Left kidney (tissue), 2 donors: ENCODE results near the gene SPRYD4. TPM values are rescaled to one million over a fixed set of nuclear protein-coding genes. Genes with fewer than 3 reads are reported as not detected.
"Not testable (repeated sequence)": the region's sequence is repeated elsewhere in the genome, so short reads cannot be mapped to it uniquely, and the experiment has no call there.

Experiments used
- DNase-seq: peaks from one replicate; pipeline ENCODE4 v3.0.0-alpha.2; 2013
- polyA plus RNA-seq: library from polyadenylated mRNA; unstranded; fragments of 120-200 nt; gene quantifications from one replicate; pipeline ENCODE4 v1.2.1, GENCODE V29; 2013; ENCODE audit not compliant: insufficient read length

SPRYD4 gene
- polyA plus RNA-seq, 1 donor, result 7.2 TPM

DNA sequence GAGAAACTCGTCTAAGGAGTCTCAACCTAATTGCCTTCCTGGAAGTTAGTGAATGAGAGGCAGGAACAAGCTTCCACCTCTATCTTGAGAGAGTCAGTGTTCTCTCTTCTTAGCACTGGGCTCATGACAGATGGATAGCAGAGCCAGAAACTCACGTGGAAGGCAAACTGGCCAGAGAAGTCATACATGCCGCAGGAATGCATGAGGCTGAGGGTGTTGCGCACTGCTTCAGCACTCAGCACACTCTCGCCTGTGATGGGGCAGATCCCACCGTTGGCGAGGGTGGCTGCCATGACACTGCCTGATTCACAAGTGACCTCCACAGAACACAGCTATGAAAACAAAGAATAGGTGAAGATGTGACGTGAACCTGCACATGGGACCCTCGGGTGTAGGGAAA lies 6.0 kb downstream of the SPRYD4 start:
- DNase-seq, result no peak

DNA sequence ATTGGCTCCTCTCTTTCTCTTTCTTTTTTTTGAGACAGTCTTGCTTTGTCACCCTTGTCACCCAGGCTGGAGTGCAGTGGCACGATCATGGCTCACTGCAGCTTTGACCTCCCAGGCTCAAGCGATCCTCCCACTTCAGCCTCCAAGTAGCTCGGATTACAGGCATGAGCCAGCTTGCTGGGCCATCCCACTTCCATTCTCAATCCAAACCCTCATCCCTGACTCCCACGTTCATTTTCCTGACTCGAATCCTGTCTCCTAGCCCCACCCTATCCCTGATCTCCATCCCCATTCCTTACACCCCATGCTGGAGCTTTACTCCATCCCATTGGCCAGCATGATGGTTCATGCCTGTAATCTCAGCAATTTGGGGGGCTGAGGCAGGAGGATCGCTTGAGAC lies 7.8 kb downstream of the SPRYD4 start:
- DNase-seq, result no peak

DNA sequence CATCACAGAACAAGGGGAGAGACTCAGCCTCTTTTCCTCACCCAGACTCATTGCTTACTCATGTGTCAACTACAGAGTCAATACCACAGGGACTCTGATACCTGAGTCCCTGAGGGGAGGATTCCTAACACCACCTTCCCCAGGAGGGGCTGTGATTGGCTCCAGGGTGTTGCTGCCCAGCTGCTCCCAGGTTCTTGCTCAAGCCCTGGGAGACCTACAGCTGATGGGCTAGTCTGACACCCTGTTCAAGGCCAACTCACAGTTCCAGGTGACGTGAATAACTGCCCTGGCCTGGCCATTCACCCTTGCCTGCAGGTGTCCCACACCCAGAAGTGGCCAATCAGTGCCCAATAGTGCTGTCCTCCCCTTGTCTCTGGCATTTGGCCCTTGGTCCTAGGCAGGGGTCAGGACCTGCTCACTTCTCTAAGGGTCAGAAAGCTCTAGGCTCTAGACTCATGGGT lies 8.6 kb downstream of the SPRYD4 start:
- DNase-seq, result no peak

DNA sequence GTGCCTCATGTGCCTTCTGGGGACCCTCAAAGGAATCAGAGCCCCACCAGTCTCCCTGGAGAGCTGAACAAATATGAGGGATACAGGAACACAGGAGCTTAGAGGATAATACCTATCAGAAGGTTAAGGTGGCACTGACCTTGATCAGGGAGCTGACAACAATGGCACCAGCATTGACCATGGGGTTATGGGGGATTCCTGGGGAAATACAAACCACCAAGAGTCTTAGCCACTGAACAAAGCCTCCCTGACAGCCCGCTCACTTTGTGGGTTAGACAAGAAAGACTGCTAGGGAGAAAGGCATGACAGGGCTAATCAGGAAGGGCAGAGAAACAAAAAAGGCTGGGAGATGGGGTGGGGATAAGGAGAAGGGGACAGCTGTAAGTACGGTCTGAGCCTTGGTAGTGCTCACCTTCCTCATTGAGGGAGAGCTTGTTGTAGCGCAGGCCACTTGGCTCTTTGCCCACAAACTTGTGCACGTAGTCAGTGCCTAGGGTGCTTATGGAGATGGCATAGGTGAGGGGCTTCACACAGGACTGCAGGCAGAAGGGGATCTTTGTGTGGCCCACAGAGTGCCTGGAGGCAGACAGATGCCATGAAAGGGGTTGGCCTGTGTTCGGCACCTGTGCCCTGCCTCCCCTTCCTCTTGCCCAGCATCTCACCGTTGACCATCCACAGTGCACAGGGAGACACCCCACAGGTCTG lies 9.3 kb downstream of the SPRYD4 start:
- DNase-seq, result no peak

DNA sequence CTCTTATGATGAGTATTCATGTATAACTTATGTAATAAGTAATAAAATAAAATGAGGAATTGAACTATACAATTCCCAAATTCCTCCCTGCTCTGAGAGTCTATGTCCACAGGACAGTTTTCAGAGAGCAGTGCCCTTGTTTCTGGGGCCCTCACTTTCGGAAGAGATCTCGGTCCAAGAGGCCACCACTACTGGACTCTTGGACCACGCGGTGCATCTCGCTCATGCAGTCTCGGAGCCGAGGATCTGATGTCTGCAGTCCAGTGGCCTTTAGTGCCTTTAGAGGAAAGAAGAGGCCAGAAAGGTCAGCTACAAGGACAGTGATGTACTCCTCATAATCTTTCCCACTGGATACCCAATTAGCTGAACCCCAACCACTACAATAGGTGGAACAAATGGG lies 11.2 kb downstream of the SPRYD4 start:
- no peak for DNase-seq

DNA sequence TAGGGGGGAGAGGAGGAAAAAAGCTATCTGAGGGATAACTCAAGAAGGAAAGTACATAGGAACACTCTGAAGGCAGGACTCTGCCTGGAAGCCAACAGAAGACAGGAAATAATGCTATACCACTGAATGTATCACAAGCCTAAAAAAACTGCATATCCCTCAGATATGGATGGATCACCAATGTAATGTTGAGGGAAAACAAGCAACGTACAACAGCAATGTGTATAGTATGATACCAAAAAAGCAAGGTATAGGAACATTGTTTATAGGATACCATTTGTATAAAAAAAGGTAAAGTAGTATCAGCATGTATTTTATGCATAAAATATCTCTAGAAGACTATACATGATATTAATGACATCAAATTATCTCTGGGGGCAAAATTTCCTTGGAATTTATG lies 16.2 kb downstream of the SPRYD4 start:
- DNase-seq, result no peak

DNA sequence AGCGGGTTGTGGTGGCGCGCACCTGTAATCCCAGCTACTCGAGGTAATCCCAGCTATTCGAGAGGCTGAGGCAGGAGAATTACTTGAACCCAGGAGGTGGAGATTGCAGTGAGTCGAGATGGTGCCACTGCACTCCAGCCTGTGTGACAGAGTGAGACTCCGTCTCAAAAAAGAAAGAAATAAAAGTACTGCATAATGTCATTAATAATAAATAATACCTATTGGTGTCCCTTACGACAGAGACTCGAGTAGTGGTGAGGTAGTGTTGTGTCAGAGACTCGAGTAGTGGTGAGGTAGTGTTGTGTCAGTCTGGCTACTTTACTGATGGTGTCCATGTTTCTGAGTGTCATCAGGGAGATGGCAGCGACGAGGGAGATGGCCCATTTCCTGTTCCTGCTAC lies 18.3 kb downstream of the SPRYD4 start:
- DNase-seq, result no peak

DNA sequence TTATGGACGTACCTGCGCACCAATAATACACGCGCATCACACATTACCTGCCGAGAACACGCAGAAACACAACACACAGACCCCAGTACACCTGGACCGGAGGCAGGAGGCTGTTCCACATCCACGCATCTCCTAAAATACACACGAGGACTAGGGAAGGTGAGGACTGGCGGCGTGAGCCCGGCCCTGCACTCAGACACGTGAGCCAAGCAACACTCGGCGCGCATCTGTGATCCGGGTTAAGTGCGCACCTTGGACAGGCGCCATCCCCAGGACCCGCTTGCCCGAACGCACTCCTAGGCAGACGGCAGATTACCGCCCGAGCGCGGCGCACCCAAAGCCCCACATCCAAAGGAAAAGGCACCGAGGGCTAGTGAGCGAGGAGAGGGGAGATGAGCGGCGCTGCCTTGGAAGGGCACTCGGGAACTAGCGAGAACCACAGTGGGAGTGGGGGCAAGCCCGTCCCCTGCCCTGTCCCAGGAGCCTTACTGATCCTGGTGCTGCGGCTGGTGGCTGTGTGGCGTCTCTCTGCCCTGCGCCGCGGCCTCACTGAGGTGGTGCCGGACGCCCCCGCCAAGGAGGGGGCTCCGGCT lies 19.2 kb downstream of the SPRYD4 start:
- peak; percentile 31 for DNase-seq

DNA sequence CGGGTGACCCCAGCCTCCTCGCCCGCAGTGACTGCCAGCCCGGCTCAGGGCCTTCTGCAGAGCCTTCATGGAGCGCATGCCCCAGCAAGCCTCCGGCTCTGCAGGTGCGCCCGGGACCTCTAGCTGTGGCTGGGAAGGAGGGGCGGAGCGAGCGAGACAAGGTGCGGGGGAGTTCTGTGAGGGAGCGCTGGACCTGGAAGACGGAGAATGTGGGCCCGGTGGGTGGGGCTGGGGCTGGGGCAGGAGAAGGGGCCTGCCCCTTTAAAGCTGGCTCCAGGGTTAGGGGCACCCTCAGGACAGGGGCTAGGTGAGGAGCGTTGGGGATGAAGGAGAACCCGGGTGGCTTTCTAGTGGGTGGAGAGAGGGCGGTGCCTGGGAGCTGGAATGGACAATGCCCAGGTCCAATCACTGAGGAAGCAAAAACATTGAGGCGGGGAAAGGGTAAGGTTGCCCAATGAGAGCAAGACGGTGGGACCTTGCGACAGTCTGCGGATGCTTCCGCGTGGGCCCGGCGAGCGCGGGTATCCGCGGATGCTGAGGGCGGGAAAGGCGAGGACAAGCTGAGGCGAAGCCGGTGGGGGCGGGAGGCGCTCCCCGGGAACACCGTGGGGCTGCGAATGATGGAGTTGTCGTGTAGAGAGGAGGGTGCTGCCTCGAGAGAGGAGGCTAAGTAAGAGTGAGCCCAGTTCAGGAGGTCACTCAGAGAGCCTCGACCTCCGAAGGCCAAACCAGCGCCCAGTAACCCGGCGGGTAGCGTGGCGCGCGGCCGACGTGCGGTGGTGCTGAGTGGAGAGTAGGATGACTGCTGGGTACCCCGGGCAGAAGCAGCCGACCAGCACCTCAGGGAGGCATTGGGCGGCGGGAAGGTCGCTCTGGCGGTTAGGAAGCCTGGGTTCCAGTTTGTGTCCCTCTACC lies 19.9 kb downstream of the SPRYD4 start, which contains the start of gene GLS2:
Gene GLS2 (minus strand): TSS at position 121 of the 915 bp plus-strand sequence. CDS start 43 bp downstream, at position 78.
- peak; percentile 76 for DNase-seq

DNA sequence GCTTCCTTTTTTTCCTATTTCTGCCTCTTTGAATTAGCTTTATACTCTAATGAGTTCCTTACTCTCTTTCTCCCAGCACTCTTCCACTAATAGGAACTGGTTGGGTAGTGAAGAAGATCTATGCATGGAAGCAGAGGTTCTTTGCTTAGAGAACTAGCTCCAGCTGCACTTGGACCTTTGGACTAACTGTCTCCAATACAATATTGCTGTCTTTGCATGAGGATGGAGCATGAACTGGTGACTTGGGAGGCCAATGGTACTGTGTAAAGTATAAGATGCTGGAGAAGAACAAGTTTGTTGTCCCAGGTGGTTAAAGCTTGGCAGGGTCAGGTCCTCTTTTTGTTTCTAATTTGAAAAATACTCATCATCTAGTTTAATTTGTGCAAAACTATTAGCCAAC lies 22.0 kb downstream of the SPRYD4 start:
- DNase-seq, result no peak

DNA sequence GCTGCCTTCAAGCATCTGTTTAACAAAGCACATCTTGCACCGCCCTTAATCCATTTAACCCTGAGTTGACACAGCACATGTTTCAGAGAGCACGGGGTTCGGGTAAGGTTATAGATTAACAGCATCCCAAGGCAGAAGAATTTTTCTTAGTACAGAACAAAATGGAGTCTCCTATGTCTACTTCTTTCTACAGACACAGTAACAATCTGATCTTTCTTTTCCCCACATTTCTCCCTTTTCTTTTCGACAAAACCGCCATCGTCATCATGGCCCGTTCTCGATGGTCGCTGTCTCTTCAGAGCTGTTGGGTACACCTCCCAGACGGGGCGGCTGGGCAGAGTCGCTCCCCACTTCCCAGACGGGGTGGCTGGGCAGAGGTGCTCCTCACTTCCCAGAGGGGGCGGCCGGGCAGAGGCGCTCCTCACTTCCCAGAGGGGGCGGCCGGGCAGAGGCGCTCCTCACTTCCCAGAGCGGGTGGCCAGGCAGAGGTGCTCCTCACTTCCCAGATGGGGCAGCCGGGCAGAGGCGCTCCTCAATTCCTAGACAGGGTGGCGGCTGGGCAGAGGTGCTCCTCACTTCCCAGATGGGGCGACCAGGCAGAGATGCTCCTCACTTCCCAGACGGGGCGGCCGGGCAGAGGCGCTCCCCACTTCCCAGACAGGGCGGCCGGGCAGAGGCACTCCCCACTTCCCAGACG lies 25.2 kb downstream of the SPRYD4 start:
- DNase-seq, result not testable (repeated sequence)

DNA sequence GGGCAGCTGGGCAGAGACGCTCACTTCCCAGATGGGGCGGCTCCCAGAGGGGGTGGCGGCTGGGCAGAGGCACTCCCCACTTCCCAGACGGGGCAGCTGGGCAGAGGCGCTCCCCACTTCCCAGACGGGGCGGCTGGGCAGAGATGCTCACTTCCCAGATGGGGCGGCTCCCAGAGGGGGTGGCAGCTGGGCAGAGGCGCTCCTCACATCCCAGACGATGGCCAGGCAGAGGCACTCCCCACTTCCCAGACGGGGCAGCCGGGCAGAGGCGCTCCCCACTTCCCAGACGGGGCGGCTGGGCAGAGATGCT lies 25.7 kb downstream of the SPRYD4 start:
- DNase-seq, result not testable (repeated sequence)

DNA sequence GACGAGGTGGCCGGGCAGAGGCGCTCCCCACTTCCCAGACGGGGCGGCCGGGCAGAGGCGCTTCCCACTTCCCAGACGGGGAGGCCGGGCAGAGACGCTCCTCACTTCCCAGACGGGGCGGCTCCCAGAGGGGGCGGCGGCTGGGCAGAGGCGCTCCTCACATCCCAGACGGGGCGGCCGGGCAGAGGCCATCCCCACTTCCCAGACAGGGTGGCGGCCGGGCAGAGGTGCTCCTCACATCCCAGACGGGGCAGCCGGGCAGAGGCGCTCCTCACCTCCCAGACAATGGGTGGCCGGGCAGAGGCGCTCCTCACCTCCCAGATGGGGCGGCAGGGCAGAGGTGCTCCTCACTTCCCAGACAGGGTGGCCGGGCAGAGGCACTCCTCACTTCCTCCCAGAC lies 26.1 kb downstream of the SPRYD4 start:
- DNase-seq, result not testable (repeated sequence)

DNA sequence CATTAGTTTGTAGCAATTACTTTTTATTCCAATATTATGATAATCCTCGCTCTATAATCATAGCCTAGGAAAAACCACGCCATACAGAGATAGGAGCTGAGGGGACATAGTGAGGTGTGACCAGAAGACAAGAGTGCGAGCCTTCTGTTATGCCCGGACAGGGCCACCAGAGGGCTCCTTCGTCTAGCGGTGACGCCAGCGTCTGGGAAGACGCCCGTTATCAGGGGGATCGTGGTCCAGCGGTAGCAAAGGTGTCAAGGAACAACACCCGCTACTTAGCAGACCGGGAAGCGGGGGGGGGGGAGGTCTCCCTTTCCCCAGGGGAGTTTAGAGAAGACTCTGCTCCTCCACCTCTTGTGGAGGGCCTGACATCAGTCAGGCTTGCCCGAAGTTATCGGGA lies 28.3 kb downstream of the SPRYD4 start:
- DNase-seq, result not testable (repeated sequence)

DNA sequence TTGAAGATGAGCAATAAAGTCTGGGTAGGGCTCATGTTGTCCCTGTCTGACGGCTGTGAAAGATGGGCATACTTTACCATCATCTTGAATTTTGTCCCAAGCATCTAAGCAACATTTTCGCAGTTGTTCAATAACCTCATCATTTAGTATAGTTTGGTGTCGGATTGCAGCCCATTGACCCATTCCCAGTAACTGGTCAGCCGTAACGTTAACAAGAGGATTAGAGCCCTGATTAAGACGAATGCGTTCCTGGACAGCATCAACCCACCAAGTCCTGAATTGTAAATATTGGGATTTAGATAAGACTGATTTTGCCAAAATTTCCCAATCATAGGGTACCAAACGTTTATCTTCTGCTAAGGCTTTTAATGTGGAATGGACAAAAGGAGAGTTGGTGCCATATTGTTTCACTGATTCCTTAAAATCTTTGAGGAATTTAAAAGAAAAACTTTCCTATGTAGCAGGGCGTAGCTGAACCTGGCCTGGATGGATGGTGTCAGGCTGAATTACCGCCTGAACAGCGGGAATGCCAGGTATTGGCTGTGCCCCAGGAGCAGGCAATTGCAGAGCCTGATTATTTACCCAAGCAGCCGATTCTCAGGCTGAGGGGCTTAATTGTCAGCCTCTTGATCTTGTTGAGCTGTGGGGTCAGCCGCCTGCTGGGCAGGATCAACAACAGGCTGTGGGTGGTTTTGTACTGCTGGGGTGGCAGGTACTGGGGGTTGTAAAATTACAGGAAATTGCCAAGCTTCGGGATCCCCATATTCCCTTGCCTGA lies 29.9 kb downstream of the SPRYD4 start:
- not testable (repeated sequence) for DNase-seq

DNA sequence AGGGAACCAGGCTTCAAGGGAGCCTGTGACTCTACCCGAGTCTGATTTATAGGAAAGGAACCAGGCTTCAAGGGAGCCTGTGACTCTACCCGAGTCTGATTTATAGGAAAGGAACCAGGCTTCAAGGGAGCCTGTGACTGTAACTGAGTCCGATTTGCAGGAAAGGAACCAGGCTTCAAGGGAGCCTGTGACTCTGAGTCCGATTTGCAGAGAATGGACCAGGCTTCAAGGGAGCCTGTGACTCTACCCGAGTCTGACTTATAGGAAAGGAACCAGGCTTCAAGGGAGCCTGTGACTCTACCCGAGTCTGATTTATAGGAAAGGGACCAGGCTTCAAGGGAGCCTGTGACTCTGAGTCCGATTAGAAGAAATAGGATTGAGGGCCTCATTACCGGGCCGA lies 31.1 kb downstream of the SPRYD4 start:
- not testable (repeated sequence) for DNase-seq

DNA sequence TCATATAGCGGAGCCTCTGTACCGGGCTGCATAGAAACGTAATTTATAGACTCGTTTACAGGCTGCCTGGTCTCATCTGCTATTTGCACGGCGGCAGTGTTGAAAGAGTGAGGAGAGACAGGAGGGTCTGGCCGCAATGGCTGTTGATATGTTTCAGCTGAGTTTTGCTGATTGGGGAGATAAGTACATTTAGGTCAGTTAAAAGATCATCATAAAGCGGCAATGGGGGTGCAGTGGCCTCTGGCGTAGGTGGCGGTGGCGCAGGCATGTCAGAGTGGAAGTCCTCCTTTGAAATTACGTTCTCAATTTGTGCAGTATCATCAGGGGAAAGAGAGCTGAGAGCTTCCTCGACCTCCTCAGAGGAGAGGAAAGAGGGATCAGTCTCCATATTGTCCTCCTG lies 31.5 kb downstream of the SPRYD4 start:
- DNase-seq, result not testable (repeated sequence)

DNA sequence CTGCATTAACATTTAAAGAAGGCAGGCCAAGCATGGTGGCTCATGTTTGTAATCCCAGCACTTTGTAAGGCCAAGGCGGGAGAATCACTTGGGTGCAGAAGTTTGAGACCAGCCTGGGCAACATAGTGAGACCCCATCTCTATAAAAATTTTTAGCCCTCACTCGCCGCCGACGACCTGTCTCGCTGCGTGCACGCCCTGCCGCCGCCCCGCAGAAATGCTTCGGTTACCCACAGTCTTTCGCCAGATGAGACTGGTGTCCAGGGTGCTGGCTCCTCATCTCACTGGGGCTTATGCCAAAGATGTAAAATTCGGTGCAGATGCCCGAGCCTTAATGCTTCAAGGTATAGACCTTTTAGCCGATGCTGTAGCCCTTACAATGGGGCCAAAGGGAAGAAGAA lies 42.4 kb downstream of the SPRYD4 start:
- no peak for DNase-seq

DNA sequence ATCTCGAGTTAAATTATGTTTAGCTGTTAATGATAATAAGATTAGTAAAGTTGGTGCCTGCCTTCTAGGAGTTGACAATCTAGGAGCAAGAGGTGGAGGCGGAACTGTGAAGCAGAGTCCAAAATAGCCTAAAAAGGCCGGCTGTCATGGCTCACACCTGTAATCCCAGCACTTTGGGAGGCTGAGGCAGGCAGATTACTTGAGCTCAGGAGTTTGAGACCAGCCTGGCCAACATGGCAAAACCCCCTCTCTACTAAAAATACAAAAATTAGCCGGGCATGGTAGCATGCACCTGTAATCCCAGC lies 45.6 kb downstream of the SPRYD4 start:
- DNase-seq, result not testable (repeated sequence)

DNA sequence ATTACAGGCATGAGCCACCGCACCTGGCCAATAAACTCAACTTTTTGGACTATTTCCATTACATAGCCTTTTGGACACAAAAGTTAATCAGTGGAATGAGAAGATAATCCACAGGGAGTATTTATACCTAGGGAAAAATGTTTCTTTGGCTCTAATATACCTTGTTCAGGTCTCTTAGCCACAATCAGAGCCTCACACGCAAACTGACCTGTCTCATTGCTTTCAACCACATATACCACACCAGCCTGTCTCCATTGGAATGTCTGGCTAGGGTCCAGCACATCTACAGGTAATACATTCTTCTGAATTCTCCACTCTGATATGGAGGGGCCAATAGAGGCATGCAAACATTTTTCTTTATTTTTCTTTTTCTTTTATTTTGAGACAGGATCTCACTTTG lies 49.5 kb downstream of the SPRYD4 start:
- DNase-seq, result no peak

DNA sequence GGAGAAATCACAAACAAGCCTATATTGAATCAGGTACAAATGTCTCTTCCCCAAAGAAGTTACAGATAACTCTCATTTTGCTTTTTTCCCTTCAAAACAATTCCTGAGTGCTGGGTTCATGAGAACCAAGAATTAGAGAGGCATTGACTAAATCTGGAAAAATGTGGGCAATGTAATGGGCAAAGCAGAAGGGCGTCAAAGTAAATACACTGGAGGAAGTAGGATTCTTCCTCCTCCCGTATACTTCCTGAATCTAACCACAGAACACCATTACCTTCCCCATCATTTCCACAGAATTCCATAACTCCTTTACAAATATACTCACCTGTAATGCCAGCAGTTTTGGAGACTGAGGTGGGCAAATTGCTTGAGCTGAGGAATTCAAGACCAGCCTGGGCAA lies 50.2 kb downstream of the SPRYD4 start:
- no peak for DNase-seq

DNA sequence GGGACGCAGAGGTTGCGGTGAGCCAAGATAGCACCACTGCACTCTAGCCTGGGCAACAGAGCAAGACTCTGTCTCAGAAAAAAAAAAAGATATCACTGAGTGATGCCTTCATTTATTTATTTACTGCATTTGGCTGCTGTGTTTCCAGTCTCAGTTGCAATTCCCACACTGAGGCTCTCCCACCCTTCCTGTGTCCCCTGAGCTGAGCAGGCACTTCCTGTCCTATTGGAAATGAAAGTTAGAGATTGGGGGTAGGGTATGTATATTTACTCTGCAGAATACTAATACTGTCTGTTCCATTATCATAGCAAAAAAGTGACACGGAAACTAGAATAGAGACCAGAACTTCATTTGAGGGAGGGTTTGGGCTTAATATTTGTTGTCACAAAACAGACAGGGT lies 51.7 kb downstream of the SPRYD4 start:
- DNase-seq, result no peak
